Measurements from ENCODE around the gene C1QTNF7.

Gene C1QTNF7

GRCh38 chr4:15414551-15415091 lies 13.2 kb upstream of the C1QTNF7 start:
- no peak for DNase-seq (ENCODE audit: low read depth, low spot score)

GRCh38 chr4:15416357-15417232 lies 11.2 kb upstream of the C1QTNF7 start:
- no peak for DNase-seq (ENCODE audit: low read depth, low spot score)

GRCh38 chr4:15417233-15417660 lies 10.6 kb upstream of the C1QTNF7 start:
- no peak for DNase-seq (ENCODE audit: low read depth, low spot score)

GRCh38 chr4:15418956-15419355 lies 8.9 kb upstream of the C1QTNF7 start:
- DNase-seq (ENCODE audit: low read depth, low spot score), result no peak

- DNase-seq (ENCODE audit: low read depth, low spot score), result no peak
These were observed 7.2 kb upstream of the C1QTNF7 start for GRCh38 chr4:15420642-15421041.

- no peak for DNase-seq (ENCODE audit: low read depth, low spot score)
These were observed 4.5 kb upstream of the C1QTNF7 start for GRCh38 chr4:15423285-15423711.

- no peak for DNase-seq (ENCODE audit: low read depth, low spot score)
These were observed 2.3 kb upstream of the C1QTNF7 start for GRCh38 chr4:15425520-15425919.

GRCh38 chr4:15427161-15427560 lies 672 bp upstream of the C1QTNF7 start:
- DNase-seq (ENCODE audit: low read depth, low spot score), result no peak

GRCh38 chr4:15428611-15429010 lies 778 bp downstream of the C1QTNF7 start:
- no peak for DNase-seq (ENCODE audit: low read depth, low spot score)

GRCh38 chr4:15434091-15434490 lies 6.3 kb downstream of the C1QTNF7 start:
- no peak for DNase-seq (ENCODE audit: low read depth, low spot score)

- DNase-seq (ENCODE audit: low read depth, low spot score), result no peak
These were observed 6.8 kb downstream of the C1QTNF7 start for GRCh38 chr4:15434676-15435075.

- DNase-seq (ENCODE audit: low read depth, low spot score), result no peak
These were observed 8.7 kb downstream of the C1QTNF7 start for GRCh38 chr4:15436513-15436912.

GRCh38 chr4:15438939-15439524 lies 11.2 kb downstream of the C1QTNF7 start:
- no peak for DNase-seq (ENCODE audit: low read depth, low spot score)

GRCh38 chr4:15443371-15444160 lies 15.7 kb downstream of the C1QTNF7 start:
- no peak for DNase-seq (ENCODE audit: low read depth, low spot score)

GRCh38 chr4:15444276-15444675 lies 16.4 kb downstream of the C1QTNF7 start:
- no peak for DNase-seq (ENCODE audit: low read depth, low spot score)

- no peak for DNase-seq (ENCODE audit: low read depth, low spot score)
These were observed 17.2 kb downstream of the C1QTNF7 start for GRCh38 chr4:15444879-15445547.

- DNase-seq (ENCODE audit: low read depth, low spot score), result no peak
These were observed 23.5 kb downstream of the C1QTNF7 start for GRCh38 chr4:15451181-15451865.

GRCh38 chr4:15451866-15452765 lies 24.3 kb downstream of the C1QTNF7 start:
- no peak for DNase-seq (ENCODE audit: low read depth, low spot score)

- DNase-seq (ENCODE audit: low read depth, low spot score), result no peak
These were observed 27.5 kb downstream of the C1QTNF7 start for GRCh38 chr4:15455290-15455689.
